DOHH2 (cell line): Measurements from ENCODE around the gene TBX4.

Source experiments
- EZH2phosphoT487 ChIP-seq: fragments of 200-600 bp; sonication (generic); IDR thresholded peaks from 2 replicates; pipeline ENCODE4 v1.6.1; 2017; ENCODE audit warnings: borderline replicate concordance, mild to moderate bottlenecking, antibody characterized with exemption, low read length, moderate library complexity, mixed read lengths
- TF ChIP-seq, protein P1 (sequence below): fragments of 200-600 bp; sonication (generic); IDR thresholded peaks from one replicate; pipeline ENCODE4 v1.5.1; 2014; ENCODE audit warnings: antibody characterized with exemption, mild to moderate bottlenecking, low read depth, low read length; ENCODE audit not compliant: poor library complexity, severe bottlenecking

DNA sequence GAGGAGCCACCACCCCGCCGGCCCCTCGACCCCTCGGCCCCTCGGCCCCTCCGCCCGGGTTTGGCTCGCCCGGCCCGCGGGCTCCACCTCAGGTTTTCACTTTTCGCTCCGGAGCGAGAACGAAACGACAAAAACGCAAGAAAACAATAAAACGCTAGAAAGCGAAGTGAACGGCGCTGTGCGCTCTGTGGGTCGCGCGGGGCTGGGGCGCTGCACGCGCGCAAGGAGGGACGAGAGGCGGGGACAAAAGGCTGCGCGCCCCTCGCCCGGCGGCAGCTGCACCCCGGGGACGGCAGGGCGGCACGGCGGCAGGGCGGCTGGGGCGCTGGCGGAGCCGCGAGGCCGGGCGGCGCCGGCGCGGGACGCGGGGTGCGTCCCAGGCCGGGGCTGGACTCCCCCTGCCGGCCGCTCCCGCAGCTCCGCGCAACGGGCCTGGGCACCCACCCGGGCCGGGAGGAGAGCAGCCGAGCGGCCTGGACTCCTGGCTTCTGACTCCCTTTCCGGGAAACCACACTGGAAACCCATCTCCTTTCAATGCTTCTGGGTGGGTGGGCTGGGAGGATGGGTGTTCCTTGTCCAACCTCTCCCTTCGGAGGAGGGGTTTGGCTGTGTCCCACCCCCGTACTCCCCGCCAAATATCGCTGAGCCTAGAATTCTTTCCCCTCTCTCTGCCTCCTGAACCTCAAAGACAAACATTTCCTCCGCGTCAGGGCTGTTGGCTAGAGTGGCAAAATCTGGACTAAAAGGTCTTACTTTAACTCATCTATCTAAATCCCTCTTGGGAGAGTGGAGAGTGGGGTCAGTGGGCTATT lies 42.7 kb upstream of the TBX4 start:
- TF ChIP-seq, protein P1, sequence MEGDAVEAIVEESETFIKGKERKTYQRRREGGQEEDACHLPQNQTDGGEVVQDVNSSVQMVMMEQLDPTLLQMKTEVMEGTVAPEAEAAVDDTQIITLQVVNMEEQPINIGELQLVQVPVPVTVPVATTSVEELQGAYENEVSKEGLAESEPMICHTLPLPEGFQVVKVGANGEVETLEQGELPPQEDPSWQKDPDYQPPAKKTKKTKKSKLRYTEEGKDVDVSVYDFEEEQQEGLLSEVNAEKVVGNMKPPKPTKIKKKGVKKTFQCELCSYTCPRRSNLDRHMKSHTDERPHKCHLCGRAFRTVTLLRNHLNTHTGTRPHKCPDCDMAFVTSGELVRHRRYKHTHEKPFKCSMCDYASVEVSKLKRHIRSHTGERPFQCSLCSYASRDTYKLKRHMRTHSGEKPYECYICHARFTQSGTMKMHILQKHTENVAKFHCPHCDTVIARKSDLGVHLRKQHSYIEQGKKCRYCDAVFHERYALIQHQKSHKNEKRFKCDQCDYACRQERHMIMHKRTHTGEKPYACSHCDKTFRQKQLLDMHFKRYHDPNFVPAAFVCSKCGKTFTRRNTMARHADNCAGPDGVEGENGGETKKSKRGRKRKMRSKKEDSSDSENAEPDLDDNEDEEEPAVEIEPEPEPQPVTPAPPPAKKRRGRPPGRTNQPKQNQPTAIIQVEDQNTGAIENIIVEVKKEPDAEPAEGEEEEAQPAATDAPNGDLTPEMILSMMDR = no peak
- 0 out of 2 replicates have a peak, but pooled peaks have one; percentile 80 for TF ChIP-seq EZH2phosphoT487
